Neural progenitor cell (in vitro differentiated cells): ENCODE measurements around the gene LRRC7. TPM values are rescaled to one million over a fixed set of nuclear protein-coding genes. Genes with fewer than 3 reads are reported as not detected.
A peak's percentile ranks its signal among the peaks of the same experiment; 100 is the strongest.

Source experiments
- DNase-seq: peaks from one replicate; pipeline ENCODE4 v3.0.0-alpha.2; 2016; ENCODE audit warnings: low spot score
- H2AFZ ChIP-seq: fragments of 200-600 bp; sonication (generic); replicated peaks from 2 replicates; pipeline ENCODE4 v1.6.1; 2016; ENCODE audit warnings: antibody characterized with exemption
- H3F3A ChIP-seq: fragments of 200-600 bp; sonication (generic); 2 replicates; pipeline ENCODE4 v1.6.1; 2016; ENCODE audit warnings: antibody characterized with exemption, low read depth
- H3K27ac ChIP-seq: fragments of 200-600 bp; sonication (generic); 2 replicates; pipeline ENCODE4 v1.5.1; 2016; ENCODE audit warnings: mild to moderate bottlenecking
- H3K27me3 ChIP-seq: fragments of 200-600 bp; sonication (generic); 2 replicates; pipeline ENCODE4 v1.6.1; 2016; ENCODE audit warnings: mild to moderate bottlenecking, moderate library complexity
- H3K36me3 ChIP-seq: fragments of 200-600 bp; sonication (generic); 2 replicates; pipeline ENCODE4 v1.5.1; 2016
- H3K4me1 ChIP-seq: fragments of 200-600 bp; sonication (generic); 2 replicates; pipeline ENCODE4 v1.6.1; 2016; ENCODE audit warnings: mixed run types
- H3K4me2 ChIP-seq: fragments of 200-600 bp; sonication (generic); 2 replicates; pipeline ENCODE4 v1.6.1; 2016
- H3K4me3 ChIP-seq: fragments of 200-600 bp; sonication (generic); 2 replicates; pipeline ENCODE4 v1.5.1; 2016
- H3K79me2 ChIP-seq: fragments of 200-600 bp; sonication (generic); 2 replicates; pipeline ENCODE4 v1.6.1; 2016; ENCODE audit warnings: low read depth
- H3K9ac ChIP-seq: fragments of 200-600 bp; sonication (generic); 2 replicates; pipeline ENCODE4 v1.6.1; 2016
- H3K9me3 ChIP-seq: fragments of 200-600 bp; sonication (generic); 2 replicates; pipeline ENCODE4 v1.5.1; 2016; ENCODE audit warnings: low read depth
- H4K20me1 ChIP-seq: fragments of 200-600 bp; sonication (generic); 2 replicates; pipeline ENCODE4 v1.6.1; 2016; ENCODE audit warnings: low read depth
- H3K27ac Mint-ChIP-seq: 3 replicates; pipeline ENCODE4 v1.8.0; 2021; ENCODE audit warnings: mixed read lengths
- H3K27me3 Mint-ChIP-seq: 2 replicates; pipeline ENCODE4 v1.8.0; 2022; ENCODE audit warnings: low read depth, mild to moderate bottlenecking, inconsistent platforms, moderate library complexity, mixed read lengths; ENCODE audit not compliant: insufficient read depth
- H3K36me3 Mint-ChIP-seq: 3 replicates; pipeline ENCODE4 v1.8.0; 2021; ENCODE audit warnings: mixed read lengths
- H3K4me1 Mint-ChIP-seq: 3 replicates; pipeline ENCODE4 v1.8.0; 2021; ENCODE audit warnings: mixed read lengths
- H3K4me3 Mint-ChIP-seq: 3 replicates; pipeline ENCODE4 v1.8.0; 2021; ENCODE audit warnings: mild to moderate bottlenecking, moderate library complexity, mixed read lengths
- H3K9me3 Mint-ChIP-seq: 3 replicates; pipeline ENCODE4 v1.8.0; 2020; ENCODE audit warnings: mixed read lengths
- EZH2 ChIP-seq: fragments of 200-600 bp; sonication (generic); IDR thresholded peaks from 2 replicates; pipeline ENCODE4 v1.6.1; 2017; ENCODE audit warnings: antibody characterized with exemption, mild to moderate bottlenecking, moderate library complexity
- EZH2phosphoT487 ChIP-seq: fragments of 200-600 bp; sonication (generic); IDR thresholded peaks from 2 replicates; pipeline ENCODE4 v1.6.1; 2017; ENCODE audit warnings: antibody characterized with exemption
- total RNA-seq: library from RNA; depleted of rRNA; stranded (reverse); fragments of >200 nt; gene quantifications from 2 replicates; pipeline ENCODE4 v1.2.3, GENCODE V29; 2015; ENCODE audit warnings: low replicate concordance
- TF ChIP-seq, protein P1 (sequence below): fragments of 200-600 bp; sonication (generic); IDR thresholded peaks from 2 replicates; pipeline ENCODE4 v1.5.1; 2017; ENCODE audit warnings: antibody characterized with exemption, mild to moderate bottlenecking

Gene LRRC7
- total RNA-seq, 1 donor from 2014 or later, result not detected

DNA sequence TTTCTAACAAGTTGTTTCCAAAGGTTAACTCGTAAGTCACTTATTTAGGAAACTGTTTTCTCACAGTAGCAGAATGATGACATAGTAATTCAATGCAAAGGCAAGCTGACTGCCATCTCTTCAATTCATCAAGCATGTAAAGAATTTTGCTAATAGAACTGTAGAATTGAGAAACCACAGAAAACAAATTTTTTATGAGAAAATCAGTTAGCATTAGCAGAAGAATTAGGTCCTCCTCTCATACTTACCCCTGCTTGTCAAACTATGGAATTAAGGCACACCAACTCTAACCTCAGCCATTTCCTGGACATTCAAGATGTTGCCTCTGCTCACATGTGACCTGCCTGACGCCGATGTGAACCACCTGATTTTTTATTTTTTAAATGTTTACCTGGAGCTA lies 522.4 kb downstream of the LRRC7 start:
- Histone ChIP-seq H3K4me3 (no peak overlapping the region), H3K79me2 (no peaks in the 10 kb centered on the region), H3K27ac (no peak overlapping the region), H4K20me1 (no peaks in the 10 kb centered on the region), H3F3A (no peaks in the 10 kb centered on the region), H3K4me1 (peaks cover 10% of the 10 kb centered on the region), H3K9me3 (no peaks in the 10 kb centered on the region), H3K27me3 (no peaks in the 10 kb centered on the region), H3K9ac (no peak overlapping the region), H3K4me2 (no peak overlapping the region), H2AFZ (no peak overlapping the region), H3K36me3 (no peaks in the 10 kb centered on the region)
- TF ChIP-seq, protein P1, sequence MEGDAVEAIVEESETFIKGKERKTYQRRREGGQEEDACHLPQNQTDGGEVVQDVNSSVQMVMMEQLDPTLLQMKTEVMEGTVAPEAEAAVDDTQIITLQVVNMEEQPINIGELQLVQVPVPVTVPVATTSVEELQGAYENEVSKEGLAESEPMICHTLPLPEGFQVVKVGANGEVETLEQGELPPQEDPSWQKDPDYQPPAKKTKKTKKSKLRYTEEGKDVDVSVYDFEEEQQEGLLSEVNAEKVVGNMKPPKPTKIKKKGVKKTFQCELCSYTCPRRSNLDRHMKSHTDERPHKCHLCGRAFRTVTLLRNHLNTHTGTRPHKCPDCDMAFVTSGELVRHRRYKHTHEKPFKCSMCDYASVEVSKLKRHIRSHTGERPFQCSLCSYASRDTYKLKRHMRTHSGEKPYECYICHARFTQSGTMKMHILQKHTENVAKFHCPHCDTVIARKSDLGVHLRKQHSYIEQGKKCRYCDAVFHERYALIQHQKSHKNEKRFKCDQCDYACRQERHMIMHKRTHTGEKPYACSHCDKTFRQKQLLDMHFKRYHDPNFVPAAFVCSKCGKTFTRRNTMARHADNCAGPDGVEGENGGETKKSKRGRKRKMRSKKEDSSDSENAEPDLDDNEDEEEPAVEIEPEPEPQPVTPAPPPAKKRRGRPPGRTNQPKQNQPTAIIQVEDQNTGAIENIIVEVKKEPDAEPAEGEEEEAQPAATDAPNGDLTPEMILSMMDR, result no peak
- TF ChIP-seq EZH2, result no peak
- TF ChIP-seq EZH2phosphoT487, result no peak
- no peak overlapping the region for H3K27ac Mint-ChIP-seq
- H3K4me3 Mint-ChIP-seq, result no peak overlapping the region
- H3K9me3 Mint-ChIP-seq, result no peaks in the 10 kb centered on the region
- DNase-seq, result no peak
- H3K36me3 Mint-ChIP-seq, result no peaks in the 10 kb centered on the region
- H3K4me1 Mint-ChIP-seq, result no peaks in the 10 kb centered on the region
- H3K27me3 Mint-ChIP-seq, result no peaks in the 10 kb centered on the region

DNA sequence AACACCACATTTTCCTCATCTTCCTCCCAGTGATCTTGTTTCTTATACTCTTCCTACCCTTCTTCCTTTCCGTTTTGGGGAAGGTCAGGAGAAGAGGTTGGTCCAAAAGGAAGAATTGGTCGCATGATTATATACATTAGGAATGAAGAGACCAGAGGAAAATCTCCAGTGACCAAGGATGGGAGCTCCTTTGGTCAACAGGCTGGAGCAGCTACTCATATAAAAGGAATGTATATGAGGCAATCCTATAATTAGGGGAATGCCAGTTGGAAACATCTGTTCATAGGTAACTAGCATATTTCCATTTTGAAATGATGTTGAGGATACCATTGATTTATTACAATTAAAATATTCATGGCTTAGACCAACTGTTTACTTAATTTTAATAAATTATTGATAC lies 523.2 kb downstream of the LRRC7 start:
- no peak for TF ChIP-seq EZH2phosphoT487
- TF ChIP-seq, protein P1, result no peak
- TF ChIP-seq EZH2, result no peak
- Histone ChIP-seq H3K4me2 (no peak overlapping the region), H3K79me2 (no peaks in the 10 kb centered on the region), H3K9ac (no peak overlapping the region), H3K27me3 (no peaks in the 10 kb centered on the region), H3K4me1 (peaks cover 10% of the 10 kb centered on the region), H2AFZ (no peak overlapping the region), H3K4me3 (no peak overlapping the region), H3F3A (no peaks in the 10 kb centered on the region), H3K9me3 (no peaks in the 10 kb centered on the region), H3K27ac (no peak overlapping the region), H4K20me1 (no peaks in the 10 kb centered on the region), H3K36me3 (no peaks in the 10 kb centered on the region)
- H3K36me3 Mint-ChIP-seq, result no peaks in the 10 kb centered on the region
- H3K9me3 Mint-ChIP-seq, result no peaks in the 10 kb centered on the region
- no peaks in the 10 kb centered on the region for H3K27me3 Mint-ChIP-seq
- no peak overlapping the region for H3K4me3 Mint-ChIP-seq
- no peaks in the 10 kb centered on the region for H3K4me1 Mint-ChIP-seq
- no peak overlapping the region for H3K27ac Mint-ChIP-seq
- no peak for DNase-seq

DNA sequence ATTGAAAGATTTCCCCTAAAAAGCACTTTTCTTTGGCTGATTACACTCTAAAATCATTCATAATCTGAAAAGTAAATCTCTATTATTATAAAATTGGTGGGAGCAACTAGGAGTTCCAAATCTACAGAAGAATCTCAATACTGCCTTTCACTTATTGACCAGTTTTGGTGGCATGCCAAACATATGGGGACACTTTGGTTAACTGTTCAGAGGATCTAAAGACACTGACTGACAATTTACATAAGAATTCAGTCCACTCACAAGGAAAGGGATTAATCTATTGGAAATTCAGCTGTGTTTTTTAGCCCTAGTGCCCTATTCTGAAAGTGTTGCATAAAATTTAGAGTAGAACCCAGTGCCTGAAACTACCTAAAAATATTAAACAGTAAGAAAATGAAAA lies 524.1 kb downstream of the LRRC7 start:
- H3K4me1 ChIP-seq, result peaks cover 10% of the 10 kb centered on the region
- no peaks in the 10 kb centered on the region for H3K9me3 ChIP-seq
- H3K4me1 Mint-ChIP-seq, result no peaks in the 10 kb centered on the region
- H3K36me3 ChIP-seq, result no peaks in the 10 kb centered on the region
- no peaks in the 10 kb centered on the region for H4K20me1 ChIP-seq
- H3K9ac ChIP-seq, result no peak overlapping the region
- H3K9me3 Mint-ChIP-seq, result no peaks in the 10 kb centered on the region
- no peak overlapping the region for H3K4me3 ChIP-seq
- H3K27me3 Mint-ChIP-seq, result no peaks in the 10 kb centered on the region
- TF ChIP-seq EZH2 (no peak), EZH2phosphoT487 (no peak)
- TF ChIP-seq, protein P1, result no peak
- no peak overlapping the region for H3K4me2 ChIP-seq
- no peaks in the 10 kb centered on the region for H3K36me3 Mint-ChIP-seq
- no peak overlapping the region for H3K27ac Mint-ChIP-seq
- H3F3A ChIP-seq, result no peaks in the 10 kb centered on the region
- H3K27ac ChIP-seq, result no peak overlapping the region
- DNase-seq, result no peak
- H3K4me3 Mint-ChIP-seq, result no peak overlapping the region
- no peaks in the 10 kb centered on the region for H3K27me3 ChIP-seq
- peak overlapping the region; percentile 39 for H2AFZ ChIP-seq
- no peaks in the 10 kb centered on the region for H3K79me2 ChIP-seq

DNA sequence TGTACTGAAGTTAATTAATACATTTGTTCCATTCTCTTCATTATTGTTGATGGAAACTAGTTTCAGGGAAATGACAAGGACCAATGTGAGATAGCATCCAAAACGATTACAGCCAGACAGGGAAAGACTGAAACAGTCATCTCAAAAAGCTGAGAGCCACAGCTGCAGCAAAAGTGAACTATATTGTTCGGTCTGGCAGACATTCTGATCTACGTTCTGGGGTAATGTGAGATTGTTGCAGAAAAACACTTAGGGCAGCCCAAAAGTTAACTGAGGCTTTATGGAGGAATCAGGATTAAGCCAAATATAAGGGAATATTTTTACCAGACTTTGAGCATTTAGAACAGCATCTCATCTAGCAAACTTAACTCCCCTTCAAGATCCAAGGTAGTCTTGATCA lies 524.8 kb downstream of the LRRC7 start:
- DNase-seq, result no peak
- Mint-ChIP-seq H3K27ac (no peak overlapping the region), H3K4me3 (no peak overlapping the region), H3K9me3 (no peaks in the 10 kb centered on the region), H3K4me1 (no peaks in the 10 kb centered on the region), H3K27me3 (no peaks in the 10 kb centered on the region), H3K36me3 (no peaks in the 10 kb centered on the region)
- H3K9me3 ChIP-seq, result no peaks in the 10 kb centered on the region
- H4K20me1 ChIP-seq, result no peaks in the 10 kb centered on the region
- H3K4me2 ChIP-seq, result no peak overlapping the region
- no peaks in the 10 kb centered on the region for H3K36me3 ChIP-seq
- H3F3A ChIP-seq, result no peaks in the 10 kb centered on the region
- no peaks in the 10 kb centered on the region for H3K27me3 ChIP-seq
- no peak overlapping the region for H3K27ac ChIP-seq
- H2AFZ ChIP-seq, result peak overlapping the region; percentile 39
- no peak overlapping the region for H3K9ac ChIP-seq
- peaks cover 10% of the 10 kb centered on the region for H3K4me1 ChIP-seq
- no peak overlapping the region for H3K4me3 ChIP-seq
- TF ChIP-seq EZH2 (no peak), EZH2phosphoT487 (no peak)
- TF ChIP-seq, protein P1, result no peak
- H3K79me2 ChIP-seq, result no peaks in the 10 kb centered on the region
